HG03558 (cell line): Measurements from ENCODE around the gene PLEKHA8.
"Not testable (repeated sequence)": the region's sequence is repeated elsewhere in the genome, so short reads cannot be mapped to it uniquely, and the experiment has no call there.

Experiments
- ATAC-seq: cut with Tn5 transposase; IDR thresholded peaks from one replicate; pipeline ENCODE4 v1.9.1; 2021; ENCODE audit warnings: moderate number of reproducible peaks; ENCODE audit not compliant: unreplicated experiment; ENCODE audit errors: extremely low read depth

Gene PLEKHA8

GRCh38 chr7:30053068-30053467 is 24.9 kb downstream of the PLEKHA8 start:
- ATAC-seq: no peak

GRCh38 chr7:30057741-30058140 is 29.5 kb downstream of the PLEKHA8 start:
- no peak for ATAC-seq

DNA sequence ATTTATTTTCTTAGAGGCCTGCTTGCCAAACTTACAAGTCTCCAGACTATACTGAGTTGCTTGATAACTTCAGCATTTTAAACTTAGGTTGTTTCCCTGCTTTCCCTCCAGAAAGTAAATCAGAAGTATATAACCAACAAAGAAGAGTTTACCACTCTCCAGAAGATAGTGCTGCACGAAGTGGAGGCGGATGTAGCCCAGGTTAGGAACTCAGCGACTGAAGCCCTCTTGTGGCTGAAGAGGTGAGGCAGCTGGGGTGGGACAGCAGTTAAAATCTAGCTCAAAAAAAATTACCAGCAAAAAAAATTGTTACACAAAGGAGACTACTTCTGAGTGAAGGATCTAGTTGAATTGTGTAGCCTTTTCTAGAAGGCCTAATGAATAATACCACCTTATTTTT is 33.6 kb downstream of the PLEKHA8 start:
- ATAC-seq: not testable (repeated sequence)

GRCh38 chr7:30062587-30062986 is 34.4 kb downstream of the PLEKHA8 start:
- ATAC-seq: no peak

- no peak for ATAC-seq
Observed at GRCh38 chr7:30065746-30066145, 37.5 kb downstream of the PLEKHA8 start.

GRCh38 chr7:30066687-30067086 is 38.5 kb downstream of the PLEKHA8 start:
- no peak for ATAC-seq

GRCh38 chr7:30068117-30068516 is 39.9 kb downstream of the PLEKHA8 start:
- ATAC-seq: no peak

GRCh38 chr7:30069096-30069867 is 41.1 kb downstream of the PLEKHA8 start:
- no peak for ATAC-seq

DNA sequence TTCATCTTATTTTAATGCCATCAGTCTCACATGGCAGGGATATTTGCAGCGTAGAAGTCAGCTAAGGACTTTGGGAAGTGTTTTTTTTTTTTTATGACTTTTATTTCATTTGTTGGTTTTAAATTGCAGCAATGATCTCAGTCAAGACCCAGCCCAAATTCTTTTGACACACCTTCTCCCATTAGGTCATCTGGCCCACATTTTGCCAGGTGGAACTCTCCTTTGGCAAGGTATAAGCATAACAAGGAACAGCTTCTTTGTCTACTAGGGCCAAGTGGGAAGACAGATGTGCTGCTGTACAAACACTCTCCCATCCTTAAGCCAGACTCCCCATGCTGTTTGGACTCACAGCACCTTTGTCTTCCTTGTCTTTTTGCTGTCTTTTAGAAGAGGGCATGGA is 41.8 kb downstream of the PLEKHA8 start:
- ATAC-seq: no peak

DNA sequence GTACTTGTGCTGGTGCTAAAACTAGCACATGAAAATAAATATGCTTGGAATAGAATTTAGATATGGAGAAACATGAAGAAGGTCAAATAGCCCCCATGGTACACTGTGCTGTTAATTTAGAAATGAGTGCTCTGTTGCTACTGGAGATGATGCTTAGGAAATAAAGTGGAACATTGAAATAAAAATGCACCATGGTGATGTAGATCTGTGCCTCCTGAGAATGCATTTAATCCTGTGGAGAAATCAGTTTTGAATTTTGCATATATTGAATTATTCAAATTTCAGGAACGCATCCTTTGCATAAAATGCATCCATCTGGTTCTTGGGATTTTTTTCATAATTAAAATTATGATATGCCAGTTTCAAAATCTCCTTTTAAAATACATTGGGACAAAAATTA is 44.5 kb downstream of the PLEKHA8 start:
- no peak for ATAC-seq

DNA sequence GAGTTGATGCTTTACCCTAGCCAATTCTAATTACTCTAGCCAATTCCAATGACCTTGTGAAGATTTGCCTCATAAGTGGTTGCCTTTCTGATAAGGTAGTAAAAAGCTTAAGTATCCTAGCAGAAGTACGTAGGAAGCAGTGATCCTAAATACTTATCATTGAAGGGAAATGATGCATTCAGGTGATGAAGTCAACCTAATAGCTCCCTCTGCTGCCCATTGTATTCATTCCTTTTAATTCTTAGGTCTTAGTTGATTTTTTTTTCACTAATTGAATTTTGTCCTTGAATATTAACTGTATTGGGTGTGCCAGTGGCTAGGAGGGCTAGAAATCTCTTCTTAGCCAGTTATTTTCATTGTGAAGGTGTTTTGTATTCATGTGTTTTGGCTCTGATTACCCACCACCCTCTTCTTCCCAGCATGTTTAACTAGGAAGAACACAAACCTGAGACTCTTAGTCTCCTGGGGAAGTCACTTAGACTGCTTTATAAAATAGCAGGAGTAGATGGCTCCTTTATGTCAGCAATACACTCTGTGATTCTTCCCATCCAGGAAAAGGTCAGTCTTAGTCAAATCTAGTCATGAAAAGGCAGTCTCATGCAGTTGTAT is 46.3 kb downstream of the PLEKHA8 start:
- ATAC-seq: no peak

DNA sequence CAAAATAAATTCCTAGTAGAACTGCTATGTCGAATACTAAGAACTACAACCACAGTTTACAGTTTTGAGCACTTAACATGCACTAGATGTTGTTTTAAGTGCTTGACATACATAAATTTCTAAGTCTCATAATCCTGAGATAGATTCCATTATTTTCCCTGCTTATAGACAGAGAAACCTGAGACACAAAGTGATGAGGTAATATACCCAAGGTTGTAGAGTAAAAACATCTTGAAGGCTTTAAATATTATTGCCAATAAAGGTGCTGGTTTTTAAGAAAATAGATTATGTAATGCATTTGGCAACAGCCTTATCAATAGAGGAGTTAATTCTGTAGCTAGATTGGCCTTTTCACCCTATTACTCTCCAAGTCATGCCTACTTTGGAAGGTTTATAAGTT is 48.2 kb downstream of the PLEKHA8 start:
- ATAC-seq: no peak

GRCh38 chr7:30078280-30078679 is 50.1 kb downstream of the PLEKHA8 start:
- ATAC-seq: no peak

- no peak for ATAC-seq
Observed at GRCh38 chr7:30079880-30080279, 51.7 kb downstream of the PLEKHA8 start.

DNA sequence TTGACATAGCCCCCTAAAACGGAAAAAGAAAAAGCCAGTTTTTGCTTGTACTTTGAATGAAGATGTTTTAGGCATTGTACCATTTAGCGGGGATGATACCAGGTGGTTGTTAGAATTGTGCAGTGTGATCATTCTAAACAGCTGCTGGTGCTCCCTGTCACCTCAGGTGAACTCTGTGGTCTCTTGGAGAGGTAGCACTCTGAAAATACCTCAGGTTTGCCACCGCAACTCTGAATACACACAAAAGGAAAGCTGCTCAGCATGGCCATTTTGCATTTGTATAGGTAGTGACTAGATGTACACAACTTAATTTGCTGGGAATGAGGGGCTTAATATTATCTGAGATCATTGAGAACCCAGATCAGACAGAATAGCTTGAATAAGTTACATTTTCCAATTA is 52.6 kb downstream of the PLEKHA8 start:
- no peak for ATAC-seq

- no peak for ATAC-seq
Observed at GRCh38 chr7:30082686-30083085, 54.5 kb downstream of the PLEKHA8 start.

- ATAC-seq: no peak
Observed at GRCh38 chr7:30083334-30083733, 55.1 kb downstream of the PLEKHA8 start.

DNA sequence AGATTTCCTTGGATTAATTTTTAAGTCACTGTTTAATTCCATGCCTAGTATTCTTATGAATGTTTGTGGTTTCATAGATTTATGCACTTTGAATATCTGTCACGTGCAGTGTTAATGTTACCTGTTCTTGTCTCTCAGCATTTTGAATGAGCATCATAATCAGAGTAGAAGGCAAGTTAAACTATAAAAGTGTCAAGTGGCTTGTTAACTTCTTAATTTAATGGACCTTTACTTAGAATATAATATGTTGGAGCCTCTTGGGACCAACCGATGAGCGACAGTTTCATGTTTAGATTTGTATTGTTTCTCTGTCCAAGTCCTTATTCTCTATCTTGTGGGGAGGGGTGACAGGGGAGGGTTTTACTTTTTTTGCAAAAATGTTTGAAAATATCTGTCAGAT is 56.0 kb downstream of the PLEKHA8 start:
- ATAC-seq: no peak

DNA sequence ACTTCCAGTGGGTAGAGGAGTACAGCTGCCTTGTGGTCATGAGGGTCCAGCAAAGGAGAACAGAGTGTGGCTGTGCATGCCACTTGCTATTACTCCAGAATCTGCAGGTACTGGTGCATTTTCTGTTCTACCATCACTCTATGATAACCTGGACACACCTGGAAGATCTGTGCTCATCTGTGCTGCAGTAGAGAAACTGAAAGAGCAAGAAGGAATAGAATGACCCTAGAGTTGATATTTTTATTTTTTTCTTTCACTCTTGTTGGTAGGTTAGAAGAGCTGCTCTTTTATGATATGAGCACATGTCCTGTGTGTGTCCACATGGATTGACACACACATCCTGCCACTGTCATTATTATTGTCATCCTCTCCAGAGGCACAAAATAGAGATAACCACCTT is 58.3 kb downstream of the PLEKHA8 start:
- no peak for ATAC-seq

DNA sequence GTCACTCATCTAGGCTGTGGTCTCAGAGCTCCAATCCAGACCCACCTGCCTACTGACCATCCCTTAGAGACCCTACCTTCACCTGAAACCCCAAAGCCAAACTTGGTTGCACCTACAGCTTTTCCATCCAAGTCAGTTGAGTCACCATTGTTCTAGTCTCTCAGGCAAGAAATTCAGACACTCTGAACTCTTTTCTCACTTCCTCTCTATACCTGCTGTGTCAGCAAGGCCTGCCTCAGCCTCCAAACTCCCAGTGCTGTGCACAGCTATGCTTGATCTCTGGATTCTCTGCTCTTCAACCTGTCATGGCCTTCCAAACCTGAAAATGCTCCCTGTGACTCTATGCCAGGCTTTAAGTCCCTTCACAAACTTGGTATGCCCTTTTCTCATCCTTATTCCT is 59.2 kb downstream of the PLEKHA8 start:
- ATAC-seq: no peak

DNA sequence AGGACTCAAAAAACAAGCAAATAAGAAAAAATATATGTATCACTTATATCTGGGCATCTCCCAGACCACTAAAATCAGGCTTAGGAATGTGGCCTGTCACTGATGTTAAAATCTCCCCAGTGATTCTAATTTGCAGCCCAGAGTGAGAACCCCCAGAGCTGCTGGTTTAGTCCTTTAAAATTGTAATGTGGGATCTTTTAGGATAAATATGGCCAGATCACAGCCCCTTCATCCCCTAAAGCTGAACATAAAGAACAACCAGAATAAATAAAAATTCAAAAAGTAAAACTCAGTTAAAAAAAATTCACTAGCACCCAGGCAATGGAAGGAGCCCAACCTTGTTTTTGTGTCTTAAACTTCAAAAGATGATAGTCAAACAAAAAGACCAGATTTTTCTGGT is 60.1 kb downstream of the PLEKHA8 start:
- ATAC-seq: no peak

DNA sequence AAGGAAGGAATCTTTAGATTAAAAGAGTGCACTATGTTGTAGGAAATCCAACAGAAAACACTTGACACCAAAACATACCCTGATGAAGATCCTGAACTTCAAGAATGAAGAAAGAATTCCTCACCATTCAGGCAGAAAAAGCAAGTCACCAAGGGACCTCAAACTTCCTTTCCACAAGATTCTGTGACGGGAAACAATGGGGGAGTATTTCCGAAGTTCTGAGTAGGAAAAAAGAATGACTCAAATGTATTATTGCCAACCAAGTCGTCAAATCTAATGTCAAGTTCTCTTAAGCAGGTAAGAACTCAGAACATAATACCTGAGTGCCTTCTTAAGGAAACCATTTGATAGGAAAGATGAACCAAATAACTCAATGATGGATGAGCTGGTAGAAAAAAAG is 61.9 kb downstream of the PLEKHA8 start:
- ATAC-seq: no peak
